Left lung (tissue), 10 donors: ENCODE data around the gene FRA10AC1. TPM values are rescaled to one million over a fixed set of nuclear protein-coding genes. Genes with fewer than 3 reads are reported as not detected.
"Not testable (repeated sequence)": the region's sequence is repeated elsewhere in the genome, so short reads cannot be mapped to it uniquely, and the experiment has no call there.

Experiments used
- ATAC-seq: fragments of 200-7000 bp; cut with Tn5 transposase; one replicate; pipeline ENCODE4 v1.9.1; 2020; ENCODE audit warnings: moderate library complexity
- DNase-seq, 4 donors: peaks; one replicate each; pipeline ENCODE4 v3.0.0-alpha.2; 2013 to 2020
- H3K27ac ChIP-seq, 2 donors: fragments of 200-600 bp; sonication (generic) in 1 of 2; one replicate each; pipeline versions ENCODE4 v1.5.0 to v1.8.0; 2020 to 2021
- H3K27me3 ChIP-seq, 2 donors: fragments of 200-600 bp; sonication (generic) in 1 of 2; one replicate each; pipeline versions ENCODE4 v1.5.0 to v1.8.0; 2020 to 2021
- H3K36me3 ChIP-seq, 2 donors: fragments of 200-600 bp; sonication (generic) in 1 of 2; one replicate each; pipeline versions ENCODE4 v1.5.0 to v1.8.0; 2020 to 2021
- H3K4me1 ChIP-seq, 2 donors: fragments of 200-600 bp; one replicate each; pipeline ENCODE4 v1.8.0; 2021
- H3K4me3 ChIP-seq, 2 donors: fragments of 200-600 bp; sonication (generic) in 1 of 2; one replicate each; pipeline versions ENCODE4 v1.5.0 to v1.8.0; 2020 to 2021; ENCODE audit warnings: mild to moderate bottlenecking in 1 of 2
- H3K9me3 ChIP-seq, 2 donors: fragments of 200-600 bp; sonication (generic) in 1 of 2; one replicate each; pipeline versions ENCODE4 v1.5.0 to v1.8.0; 2020 to 2021
- CTCF ChIP-seq, 2 donors: fragments of 200-600 bp; sonication (generic) in 1 of 2; IDR thresholded peaks; one replicate each; pipeline versions ENCODE4 v1.5.0 to v1.8.0; 2021; ENCODE audit warnings: antibody characterized with exemption in 2 of 2
- intact Hi-C, 2 donors: fragments of 100-400 bp; cut with DNase I; formaldehyde crosslinking; loops; one replicate each; pipeline versions ENCODE4 v1.11.2 to v1.14.2; 2022
- polyA plus RNA-seq, 6 donors: library from polyadenylated mRNA; unstranded; fragments of 120-200 nt; gene quantifications; one replicate each; pipeline ENCODE4 v1.2.1, GENCODE V29; 2013; ENCODE audit not compliant: insufficient read length in 6 of 6
- total RNA-seq, 2 donors: library from RNA; stranded (reverse); fragmentation: NEBNext Ultra II Directional; extraction: Animal tissue kit (Norgen Biotek cat#: 25700); gene quantifications; one replicate each; pipeline ENCODE4 v1.2.1, GENCODE V29; 2021
- donor health status: DM: no; HTN: yes; CAD: no.
- donor health status: DM: no; HTN: no; CAD: no.

The FRA10AC1 gene
- total and polyA plus RNA-seq, 8 donors: 13.6 to 61.6 (median 48.9) TPM

DNA sequence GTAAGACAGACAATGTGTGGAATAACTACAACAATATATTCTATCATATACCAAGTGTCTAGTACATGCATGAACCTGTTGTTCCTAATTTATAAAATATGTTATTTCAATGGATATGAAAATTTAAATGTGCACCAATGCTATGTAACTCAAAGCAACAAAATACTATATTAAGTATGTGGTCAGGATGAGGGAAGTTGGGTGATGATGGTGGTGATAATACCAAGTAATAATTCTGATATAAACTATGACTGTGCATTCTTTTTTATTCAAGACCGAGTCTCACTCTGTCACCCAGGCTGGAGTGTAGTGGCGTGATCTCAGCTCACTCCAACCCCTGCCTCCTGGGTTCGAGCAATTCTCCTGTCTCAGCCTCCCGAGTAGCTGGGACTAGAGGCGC, 2.1 kb upstream of the FRA10AC1 start:
- Histone ChIP-seq H3K4me1 (peaks cover 0 to 13% of the 10 kb centered on the region in 2 donors), H3K36me3 (peaks cover 4 to 5% of the 10 kb centered on the region in 2 donors), H3K27ac (no peak overlapping the region), H3K27me3 (no peaks in the 10 kb centered on the region), H3K4me3 (no peak overlapping the region), H3K9me3 (no peaks in the 10 kb centered on the region)
- intact Hi-C loops: no loop called here
- no peak for TF ChIP-seq CTCF (IDR thresholded peaks at IDR 0.05)
- ATAC-seq: no peak
- DNase-seq: no peak

DNA sequence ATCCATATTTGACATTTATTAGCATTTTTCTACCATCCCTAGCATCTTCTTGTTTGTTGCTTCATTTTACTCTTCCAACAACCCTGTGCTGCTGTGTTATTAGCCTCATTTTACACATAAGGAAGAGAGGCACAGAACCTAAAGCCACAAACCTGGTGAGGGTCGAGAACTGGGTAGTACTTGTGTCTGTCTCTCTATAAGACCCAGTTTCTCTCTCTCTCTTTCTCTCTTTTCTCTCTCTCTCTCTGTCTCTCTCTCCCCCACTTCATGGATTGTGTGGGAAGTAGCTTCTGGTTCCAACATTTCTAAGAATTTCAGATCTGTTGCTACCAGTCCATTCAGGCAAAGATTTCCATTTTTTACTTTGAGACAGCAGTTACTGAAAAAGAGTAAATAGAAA, 1.4 kb upstream of the FRA10AC1 start:
- ATAC-seq: no peak
- DNase-seq: no peak
- H3K36me3 ChIP-seq: peaks cover 4 to 11% of the 10 kb centered on the region in 2 donors
- no peaks in the 10 kb centered on the region for H3K9me3 ChIP-seq
- H3K27me3 ChIP-seq: no peaks in the 10 kb centered on the region
- peaks cover 0 to 13% of the 10 kb centered on the region in 2 donors for H3K4me1 ChIP-seq
- TF ChIP-seq CTCF (IDR thresholded peaks at IDR 0.05): no peak
- H3K4me3 ChIP-seq: no peak overlapping the region
- H3K27ac ChIP-seq: no peak overlapping the region
- intact Hi-C loops: no loop called here

GRCh38 chr10:93703066-93703465, 674 bp upstream of the FRA10AC1 start:
- Histone ChIP-seq H3K9me3 (no peaks in the 10 kb centered on the region), H3K36me3 (peaks cover 4 to 18% of the 10 kb centered on the region in 2 donors), H3K27me3 (no peaks in the 10 kb centered on the region), H3K27ac (peak overlapping the region; percentile 83 to 87), H3K4me1 (peaks cover 0 to 13% of the 10 kb centered on the region in 2 donors), H3K4me3 (peak overlapping the region; percentile 55 to 61)
- ATAC-seq (peak; percentile 19), DNase-seq (peak in 1 of 4 donors; percentile 19)
- TF ChIP-seq CTCF (IDR thresholded peaks at IDR 0.05): no peak
- intact Hi-C loops: no loop called here

- Histone ChIP-seq H3K4me1 (peaks cover 0 to 13% of the 10 kb centered on the region in 2 donors), H3K27me3 (no peaks in the 10 kb centered on the region), H3K4me3 (peak overlapping the region; percentile 55 to 61), H3K27ac (peak overlapping the region; percentile 83 to 87), H3K9me3 (no peaks in the 10 kb centered on the region), H3K36me3 (peaks cover 4 to 30% of the 10 kb centered on the region in 2 donors)
- intact Hi-C loops: no loop called here
- DNase-seq (no peak), ATAC-seq (peak; percentile 25)
- TF ChIP-seq CTCF (IDR thresholded peaks at IDR 0.05): no peak
Observed at GRCh38 chr10:93701866-93702209, 554 bp downstream of the FRA10AC1 start.

GRCh38 chr10:93697207-93697606, 5.2 kb downstream of the FRA10AC1 start:
- DNase-seq (no peak), ATAC-seq (no peak)
- Histone ChIP-seq H3K27me3 (no peaks in the 10 kb centered on the region), H3K9me3 (no peaks in the 10 kb centered on the region), H3K27ac (no peak overlapping the region), H3K36me3 (peaks cover 4 to 71% of the 10 kb centered on the region in 2 donors), H3K4me3 (no peak overlapping the region), H3K4me1 (peaks cover 0 to 5% of the 10 kb centered on the region in 2 donors)
- intact Hi-C loops: no loop called here
- TF ChIP-seq CTCF (IDR thresholded peaks at IDR 0.05): no peak

DNA sequence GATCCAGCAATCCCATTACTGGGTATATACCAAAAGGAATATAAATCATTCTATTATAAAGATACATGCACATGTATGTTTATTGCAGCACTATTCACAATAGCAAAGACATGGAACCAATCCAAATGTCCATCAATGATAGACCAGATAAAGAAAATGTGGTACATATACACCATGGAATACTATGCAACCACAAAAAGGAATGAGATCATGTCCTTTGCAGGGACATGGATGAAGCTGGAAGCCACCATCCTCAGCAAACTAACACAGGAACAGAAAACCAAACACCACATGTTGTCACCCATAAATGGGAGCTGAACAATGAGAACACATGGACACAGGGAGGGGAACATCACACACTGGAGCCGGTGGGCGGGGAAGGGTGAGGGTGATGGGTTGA, 5.8 kb downstream of the FRA10AC1 start:
- H3K4me1 ChIP-seq, H3K27ac ChIP-seq, ATAC-seq, H3K4me3 ChIP-seq, H3K27me3 ChIP-seq, DNase-seq, H3K9me3 ChIP-seq, intact Hi-C loops: not testable (repeated sequence)
- peaks cover 4 to 77% of the 10 kb centered on the region in 2 donors for H3K36me3 ChIP-seq
